HG03025 (cell line): Measurements from ENCODE around the gene AHCYL2.
"Not testable (repeated sequence)": the region's sequence is repeated elsewhere in the genome, so short reads cannot be mapped to it uniquely, and the experiment has no call there.

Source experiments
- ATAC-seq: cut with Tn5 transposase; IDR thresholded peaks from one replicate; pipeline ENCODE4 v1.9.1; 2021; ENCODE audit warnings: mild to moderate bottlenecking, moderate library complexity; ENCODE audit not compliant: unreplicated experiment, low FRiP score

The AHCYL2 gene

DNA sequence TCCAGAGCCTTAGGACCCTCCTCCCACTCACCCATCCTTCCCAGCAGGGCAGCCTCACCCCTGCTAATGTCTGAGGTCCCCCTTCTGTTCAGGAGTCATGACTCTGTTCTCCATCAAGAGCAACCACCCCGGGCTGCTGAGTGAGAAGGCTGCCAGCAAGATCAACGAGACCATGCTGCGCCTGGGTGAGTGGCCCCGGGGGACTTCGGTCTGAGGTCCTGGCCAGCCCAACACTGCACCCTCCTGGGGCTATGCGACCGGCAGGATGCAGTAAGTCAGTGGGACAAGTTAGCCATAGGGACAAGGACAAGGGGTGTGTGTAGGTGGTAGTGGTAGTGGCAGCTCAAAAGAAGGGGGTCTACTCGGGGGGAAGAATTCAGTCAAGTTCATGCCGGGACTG is 16.2 kb upstream of the AHCYL2 start:
- no peak for ATAC-seq

GRCh38 chr7:129209067-129209926 is 15.5 kb upstream of the AHCYL2 start:
- no peak for ATAC-seq

GRCh38 chr7:129210256-129210988 is 14.4 kb upstream of the AHCYL2 start:
- ATAC-seq = no peak

DNA sequence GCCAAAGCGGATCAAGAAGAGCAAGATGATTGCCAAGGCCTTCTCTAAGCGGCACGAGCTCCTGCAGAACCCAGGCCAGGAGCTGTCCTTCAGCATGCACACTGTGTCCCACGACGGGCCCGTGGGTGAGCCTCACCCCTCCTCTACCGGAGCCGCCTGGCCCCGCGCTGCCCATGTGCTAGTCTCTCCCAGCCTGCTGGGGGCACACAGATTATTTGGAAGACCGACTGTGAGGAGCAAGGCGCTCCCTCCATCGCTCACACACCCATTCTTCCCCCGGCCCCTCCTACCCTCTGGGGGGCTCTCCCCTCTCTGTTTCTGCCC is 13.9 kb upstream of the AHCYL2 start:
- ATAC-seq = no peak

GRCh38 chr7:129212126-129212525 is 12.7 kb upstream of the AHCYL2 start:
- no peak for ATAC-seq

- ATAC-seq = no peak
Measured at GRCh38 chr7:129212596-129212995, 12.2 kb upstream of the AHCYL2 start.

GRCh38 chr7:129213828-129214227 is 11.0 kb upstream of the AHCYL2 start:
- no peak for ATAC-seq

DNA sequence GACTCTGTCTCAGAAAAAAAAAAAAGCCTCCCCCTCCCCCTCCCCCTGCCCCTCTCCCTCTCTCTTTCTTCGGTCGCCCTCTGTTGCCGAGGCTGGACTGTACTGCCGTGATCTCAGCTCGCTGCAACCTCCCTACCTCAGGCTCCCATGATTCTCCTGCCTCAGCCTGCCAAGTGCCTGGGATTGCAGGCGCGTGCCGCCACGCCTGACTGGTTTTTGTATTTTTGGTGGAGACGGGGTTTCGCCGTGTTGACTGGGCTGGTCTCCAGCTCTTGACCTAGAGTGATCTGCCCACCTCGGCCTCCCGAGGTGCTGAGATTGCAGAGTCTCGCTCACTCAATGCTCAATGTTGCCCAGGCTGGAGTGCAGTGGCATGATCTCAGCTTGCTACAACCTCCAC is 9.1 kb upstream of the AHCYL2 start:
- ATAC-seq = not testable (repeated sequence)

GRCh38 chr7:129216101-129216715 is 8.6 kb upstream of the AHCYL2 start:
- not testable (repeated sequence) for ATAC-seq

DNA sequence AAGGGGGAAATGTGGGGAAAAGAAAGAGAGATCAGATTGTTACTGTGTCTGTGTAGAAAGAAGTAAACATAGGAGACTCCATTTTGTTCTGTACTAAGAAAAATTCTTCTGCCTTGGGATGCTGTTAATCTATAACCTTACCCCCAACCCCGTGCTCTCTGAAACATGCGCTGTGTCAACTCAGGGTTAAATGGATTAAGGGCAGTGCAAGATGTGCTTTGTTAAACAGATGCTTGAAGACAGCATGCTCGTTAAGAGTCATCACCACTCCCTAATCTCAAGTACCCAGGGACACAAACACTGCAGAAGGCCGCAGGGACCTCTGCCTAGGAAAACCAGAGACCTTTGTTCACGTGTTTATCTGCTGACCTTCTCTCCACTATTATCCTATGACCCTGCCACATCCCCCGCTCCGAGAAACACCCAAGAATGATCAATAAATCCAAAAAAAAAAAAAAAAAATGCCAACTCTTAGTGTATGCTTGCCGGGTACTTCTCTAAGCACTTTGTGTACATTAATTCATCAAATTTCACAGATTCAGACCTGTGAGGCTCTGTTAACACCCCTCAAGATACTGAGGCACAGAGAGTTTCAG is 7.9 kb upstream of the AHCYL2 start:
- ATAC-seq = not testable (repeated sequence)

GRCh38 chr7:129218514-129219062 is 6.2 kb upstream of the AHCYL2 start:
- ATAC-seq = no peak

- not testable (repeated sequence) for ATAC-seq
Measured at GRCh38 chr7:129219166-129219565, 5.7 kb upstream of the AHCYL2 start.

GRCh38 chr7:129222064-129222463 is 2.8 kb upstream of the AHCYL2 start:
- ATAC-seq = no peak

DNA sequence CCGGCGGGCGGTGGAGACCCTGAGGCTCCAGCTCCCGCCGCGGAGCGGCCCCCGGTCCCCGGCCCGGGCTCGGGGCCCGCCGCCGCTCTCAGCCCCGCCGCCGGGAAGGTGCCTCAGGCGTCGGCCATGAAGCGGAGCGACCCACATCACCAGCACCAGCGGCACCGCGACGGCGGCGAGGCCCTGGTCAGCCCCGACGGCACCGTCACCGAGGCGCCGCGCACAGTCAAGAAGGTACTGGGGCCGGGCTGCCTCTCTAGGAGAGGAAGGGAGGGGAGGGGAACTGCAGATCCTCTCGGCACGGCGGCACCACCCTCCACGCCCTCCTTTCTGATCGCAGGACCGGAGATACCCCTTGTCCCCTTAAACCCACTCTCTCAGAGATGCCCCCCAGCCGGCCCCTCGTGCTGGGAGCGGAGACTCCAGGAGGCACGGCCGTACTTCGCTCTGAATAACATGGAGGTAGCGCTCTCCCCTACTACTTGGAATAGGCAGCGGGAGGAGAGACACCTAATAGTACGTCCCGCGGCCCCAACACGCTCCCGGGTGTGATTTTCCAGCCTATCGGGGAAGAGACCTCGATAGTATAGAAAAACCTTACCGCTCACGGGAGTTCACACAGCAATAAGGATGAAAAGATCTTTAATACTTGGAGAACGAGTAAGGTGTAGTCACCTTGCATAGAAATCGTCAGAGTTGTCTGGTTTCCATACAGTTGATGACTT is 538 bp downstream of the AHCYL2 start:
- peak; percentile 39 for ATAC-seq

DNA sequence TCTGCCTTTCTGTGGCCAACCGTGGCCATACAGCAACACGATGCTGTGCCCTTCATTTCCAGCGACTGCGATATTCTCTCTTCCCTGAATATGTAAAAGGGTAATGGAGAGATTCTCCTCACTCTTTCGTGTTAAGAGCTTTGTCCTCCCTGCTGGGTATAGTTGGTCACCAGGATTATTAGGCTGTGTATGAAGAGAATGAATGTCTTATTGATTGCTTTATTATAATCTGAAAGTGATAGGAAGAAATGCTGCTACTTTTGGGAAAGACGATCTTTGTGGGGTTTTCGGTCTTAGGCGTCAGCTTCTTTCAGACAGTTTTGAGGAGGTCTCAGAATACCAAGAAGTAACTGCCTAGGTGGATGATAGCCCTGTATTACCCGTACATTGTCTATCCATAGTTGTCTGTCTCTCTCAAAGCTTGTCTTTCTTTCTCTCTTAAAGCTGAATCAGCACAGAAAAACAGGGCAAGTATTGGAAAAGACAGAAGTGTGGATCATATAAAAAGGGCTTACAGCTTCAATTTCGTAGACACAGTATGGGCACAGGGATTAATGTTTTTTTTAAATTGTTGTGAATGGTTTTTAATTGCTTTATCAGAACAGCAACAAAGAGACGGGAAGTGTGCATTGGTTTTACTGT is 1.2 kb downstream of the AHCYL2 start:
- no peak for ATAC-seq

GRCh38 chr7:129227646-129228578 is 3.1 kb downstream of the AHCYL2 start:
- no peak for ATAC-seq

DNA sequence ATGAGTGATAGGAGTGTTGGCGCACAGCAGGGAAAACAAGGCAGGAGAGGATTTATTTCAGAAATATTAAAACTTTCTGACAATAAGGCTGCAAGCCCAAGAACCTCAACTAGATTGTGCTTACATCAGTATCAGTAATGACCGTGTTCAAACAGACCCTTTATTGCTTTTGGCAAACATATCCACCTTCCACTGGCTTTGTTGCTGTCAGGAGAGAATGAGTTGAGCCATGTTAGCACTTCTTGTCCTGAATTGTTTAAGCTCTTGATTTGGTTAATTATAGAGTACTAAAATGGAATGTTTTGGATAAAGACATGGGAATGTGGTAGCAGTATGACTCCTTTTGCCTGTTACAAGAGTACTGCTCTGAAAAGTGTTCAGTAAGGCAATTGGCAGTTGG is 3.8 kb downstream of the AHCYL2 start:
- no peak for ATAC-seq

DNA sequence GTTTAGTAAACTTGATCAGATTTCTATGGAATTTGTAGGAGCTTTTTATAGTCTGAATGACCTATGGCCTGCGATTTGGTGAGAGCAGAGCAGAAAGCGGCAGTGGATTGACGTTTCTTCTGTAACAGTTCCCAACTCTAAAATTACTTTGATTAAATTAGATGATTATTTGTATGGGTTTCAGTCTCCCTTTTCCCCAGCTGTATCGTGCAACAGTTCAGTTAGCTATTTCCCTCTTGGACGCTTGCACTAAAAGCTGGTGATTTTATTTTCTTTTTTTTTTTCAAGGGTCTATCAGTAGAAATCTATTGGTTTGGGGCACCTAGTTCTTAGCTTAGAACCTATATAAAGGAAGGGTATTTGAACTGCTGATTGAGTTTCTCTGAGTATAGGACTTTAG is 6.8 kb downstream of the AHCYL2 start:
- no peak for ATAC-seq

- no peak for ATAC-seq
Measured at GRCh38 chr7:129238546-129238945, 13.7 kb downstream of the AHCYL2 start.
